ENCODE data around the gene AAK1.

DNA sequence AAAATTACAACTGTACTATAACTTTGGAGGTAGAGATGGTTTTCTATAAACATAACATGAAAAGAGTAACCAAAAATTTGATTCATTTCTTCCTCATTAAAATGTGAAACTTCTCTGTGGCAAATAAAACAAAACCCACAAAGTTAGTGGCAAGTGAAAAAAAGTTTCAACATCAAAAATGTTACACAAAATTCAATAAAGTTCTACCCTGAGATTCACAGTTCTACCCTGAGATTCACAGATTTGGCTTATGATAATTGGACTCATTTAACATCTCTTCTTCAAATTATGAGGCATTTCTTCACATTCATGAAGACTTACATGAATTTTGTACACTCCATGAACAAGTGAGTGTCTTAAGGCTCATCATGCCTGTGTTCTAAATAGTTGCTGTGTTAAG, 51.0 kb downstream of the AAK1 start:
- TF ChIP-seq, protein P1, sequence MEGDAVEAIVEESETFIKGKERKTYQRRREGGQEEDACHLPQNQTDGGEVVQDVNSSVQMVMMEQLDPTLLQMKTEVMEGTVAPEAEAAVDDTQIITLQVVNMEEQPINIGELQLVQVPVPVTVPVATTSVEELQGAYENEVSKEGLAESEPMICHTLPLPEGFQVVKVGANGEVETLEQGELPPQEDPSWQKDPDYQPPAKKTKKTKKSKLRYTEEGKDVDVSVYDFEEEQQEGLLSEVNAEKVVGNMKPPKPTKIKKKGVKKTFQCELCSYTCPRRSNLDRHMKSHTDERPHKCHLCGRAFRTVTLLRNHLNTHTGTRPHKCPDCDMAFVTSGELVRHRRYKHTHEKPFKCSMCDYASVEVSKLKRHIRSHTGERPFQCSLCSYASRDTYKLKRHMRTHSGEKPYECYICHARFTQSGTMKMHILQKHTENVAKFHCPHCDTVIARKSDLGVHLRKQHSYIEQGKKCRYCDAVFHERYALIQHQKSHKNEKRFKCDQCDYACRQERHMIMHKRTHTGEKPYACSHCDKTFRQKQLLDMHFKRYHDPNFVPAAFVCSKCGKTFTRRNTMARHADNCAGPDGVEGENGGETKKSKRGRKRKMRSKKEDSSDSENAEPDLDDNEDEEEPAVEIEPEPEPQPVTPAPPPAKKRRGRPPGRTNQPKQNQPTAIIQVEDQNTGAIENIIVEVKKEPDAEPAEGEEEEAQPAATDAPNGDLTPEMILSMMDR (IDR thresholded peaks at IDR 0.05; ENCODE audit: low read depth, low read length) = no peak
- TF ChIP-seq POLR2A (IDR thresholded peaks at IDR 0.05; ENCODE audit: extremely low read depth, insufficient read length) = no peak

Measured in NB4 (cell line).